Right lobe of liver (tissue), 6 donors: ENCODE data around the gene PRR12. TPM values are rescaled to one million over a fixed set of nuclear protein-coding genes. Genes with fewer than 3 reads are reported as not detected.

Source experiments
- ATAC-seq, 4 donors: fragments of 200-7000 bp; cut with Tn5 transposase; one replicate each; pipeline ENCODE4 v1.9.1; 2020; ENCODE audit warnings: mild to moderate bottlenecking in 4 of 4, moderate library complexity in 4 of 4
- DNase-seq, 3 donors: peaks; one replicate each; pipeline ENCODE4 v3.0.0-alpha.2; 2020
- H3K27ac ChIP-seq, 3 donors: fragments of 200-600 bp; one replicate each; pipeline ENCODE4 v1.8.0; 2022
- H3K27me3 ChIP-seq, 2 donors: fragments of 200-600 bp; one replicate each; pipeline ENCODE4 v1.8.0; 2022
- H3K36me3 ChIP-seq, 4 donors: fragments of 200-600 bp; sonication (generic) in 1 of 4; one replicate each; pipeline versions ENCODE4 v1.5.1 to v1.8.0; 2017 to 2022; ENCODE audit warnings: control low read depth in 1 of 4
- H3K4me1 ChIP-seq, 4 donors: fragments of 200-600 bp; sonication (generic) in 1 of 4; one replicate each; pipeline versions ENCODE4 v1.5.1 to v1.8.0; 2017 to 2022; ENCODE audit warnings: control low read depth in 1 of 4
- H3K4me3 ChIP-seq, 3 donors: fragments of 200-600 bp; one replicate each; pipeline ENCODE4 v1.8.0; 2022
- H3K9me3 ChIP-seq, 4 donors: fragments of 200-600 bp; sonication (generic) in 1 of 4; one replicate each; pipeline versions ENCODE4 v1.5.1 to v1.8.0; 2017 to 2022; ENCODE audit warnings: control low read depth in 1 of 4
- POLR2A ChIP-seq: fragments of 450-650 bp; IDR thresholded peaks from one replicate; pipeline ENCODE4 v1.6.1; 2017; ENCODE audit warnings: antibody characterized with exemption, mild to moderate bottlenecking
- WGBS: methylation state at CpG from one replicate; pipeline ENCODE4 v1.1.6; 2018; ENCODE audit warnings: low coverage, low lambda C conversion rate; ENCODE audit not compliant: insufficient coverage; ENCODE audit errors: missing lambda C conversion rate; 5-methylcytosine and 5-hydroxymethylcytosine counted together
- intact Hi-C, 2 donors: fragments of 100-400 bp; cut with DNase I; formaldehyde crosslinking; loops; one replicate each; pipeline versions ENCODE4 v1.11.2 to v1.14.1; 2022
- total RNA-seq, 6 experiments: library from RNA; depleted of rRNA in 2 of 6; stranded (reverse); fragments of >200 nt in 2 of 6; fragmentation: NEBNext Ultra II Directional in 3 of 6; extraction: Animal tissue kit (Norgen Biotek cat#: 25700) in 3 of 6; gene quantifications; one replicate each; pipeline versions ENCODE4 v1.1.0 to v1.2.4, GENCODE V29; 2016 to 2023
- TF ChIP-seq, protein P1 (sequence below), 4 donors: fragments of 200-600 bp in 3 of 4; fragments of 450-650 bp in 1 of 4; IDR thresholded peaks; one replicate each; pipeline versions ENCODE4 v1.5.1 to v1.8.0; 2016 to 2022; ENCODE audit warnings: antibody characterized with exemption in 4 of 4, mild to moderate bottlenecking in 2 of 4
- donor health status: DM: no; HTN: yes; CAD: no.
- donor health status: DM: no; HTN: no; CAD: no.
- donor health status: DM: no; HTN: no; CAD: no.
- donor health status: DM: no; HTN: yes; CAD: no.
- donor health status: DM: no; HTN: yes; CAD: no.

PRR12 gene
- total RNA-seq, 6 experiments from 2014 or later, result 4.0 to 8.5 (median 5.5) TPM

DNA sequence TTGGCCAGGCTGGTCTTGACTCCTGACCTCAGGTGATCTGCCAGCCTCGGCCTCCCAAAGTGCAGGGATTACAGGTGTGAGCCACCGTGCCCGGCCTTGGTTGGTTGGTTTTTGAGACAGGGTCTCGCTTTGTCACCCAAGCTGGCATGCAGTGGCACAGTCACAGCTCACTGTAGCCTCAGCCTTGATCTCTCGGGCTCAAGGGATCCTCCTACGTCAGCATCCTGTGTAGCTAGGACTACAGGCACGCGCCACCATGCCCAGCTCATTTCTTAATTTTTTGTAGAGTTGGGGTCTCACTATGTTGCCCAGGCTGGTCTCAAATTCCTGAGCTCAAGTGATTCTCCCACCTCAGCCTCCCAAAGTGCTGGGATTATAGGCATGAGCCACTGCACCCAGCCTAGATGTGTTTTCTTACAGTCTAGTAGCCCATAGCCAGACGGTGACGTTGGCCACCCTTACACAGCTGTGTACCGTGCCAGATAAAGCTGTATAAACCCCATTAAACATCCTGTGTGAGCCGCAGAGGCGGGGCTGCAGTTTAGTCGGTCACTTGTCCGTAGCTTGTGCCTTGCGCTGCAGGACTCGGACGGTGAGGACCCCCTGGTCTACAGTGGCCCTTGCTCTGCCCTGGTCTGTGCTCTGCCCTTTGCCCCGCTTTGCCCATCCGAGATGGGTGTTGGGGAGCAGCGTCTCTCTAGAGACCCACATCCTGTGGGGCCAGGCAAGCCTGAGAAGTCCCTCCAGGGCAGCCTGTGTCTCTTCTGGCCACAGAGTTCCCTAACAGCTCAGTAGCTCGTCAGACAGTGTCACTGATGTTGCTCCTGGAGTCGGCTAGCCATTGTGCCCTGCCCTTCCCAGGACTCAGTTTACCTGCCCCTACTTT is 64.8 kb downstream of the PRR12 start:
- H3K36me3 ChIP-seq, result peaks cover 0 to 72% (median 19%) of the 10 kb centered on the region in 4 donors
- no peaks in the 10 kb centered on the region for H3K27me3 ChIP-seq
- H3K9me3 ChIP-seq, result no peaks in the 10 kb centered on the region
- H3K27ac ChIP-seq, result no peak overlapping the region
- ATAC-seq (no peak), DNase-seq (no peak)
- H3K4me1 ChIP-seq, result no peaks in the 10 kb centered on the region
- TF ChIP-seq, protein P1, sequence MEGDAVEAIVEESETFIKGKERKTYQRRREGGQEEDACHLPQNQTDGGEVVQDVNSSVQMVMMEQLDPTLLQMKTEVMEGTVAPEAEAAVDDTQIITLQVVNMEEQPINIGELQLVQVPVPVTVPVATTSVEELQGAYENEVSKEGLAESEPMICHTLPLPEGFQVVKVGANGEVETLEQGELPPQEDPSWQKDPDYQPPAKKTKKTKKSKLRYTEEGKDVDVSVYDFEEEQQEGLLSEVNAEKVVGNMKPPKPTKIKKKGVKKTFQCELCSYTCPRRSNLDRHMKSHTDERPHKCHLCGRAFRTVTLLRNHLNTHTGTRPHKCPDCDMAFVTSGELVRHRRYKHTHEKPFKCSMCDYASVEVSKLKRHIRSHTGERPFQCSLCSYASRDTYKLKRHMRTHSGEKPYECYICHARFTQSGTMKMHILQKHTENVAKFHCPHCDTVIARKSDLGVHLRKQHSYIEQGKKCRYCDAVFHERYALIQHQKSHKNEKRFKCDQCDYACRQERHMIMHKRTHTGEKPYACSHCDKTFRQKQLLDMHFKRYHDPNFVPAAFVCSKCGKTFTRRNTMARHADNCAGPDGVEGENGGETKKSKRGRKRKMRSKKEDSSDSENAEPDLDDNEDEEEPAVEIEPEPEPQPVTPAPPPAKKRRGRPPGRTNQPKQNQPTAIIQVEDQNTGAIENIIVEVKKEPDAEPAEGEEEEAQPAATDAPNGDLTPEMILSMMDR (IDR thresholded peaks at IDR 0.05), result no peak
- TF ChIP-seq POLR2A, result no peak
- 92% methylated on average over 8 of the region's 23 CpGs for WGBS
- intact Hi-C loops, result no loop called here
- no peak overlapping the region for H3K4me3 ChIP-seq

DNA sequence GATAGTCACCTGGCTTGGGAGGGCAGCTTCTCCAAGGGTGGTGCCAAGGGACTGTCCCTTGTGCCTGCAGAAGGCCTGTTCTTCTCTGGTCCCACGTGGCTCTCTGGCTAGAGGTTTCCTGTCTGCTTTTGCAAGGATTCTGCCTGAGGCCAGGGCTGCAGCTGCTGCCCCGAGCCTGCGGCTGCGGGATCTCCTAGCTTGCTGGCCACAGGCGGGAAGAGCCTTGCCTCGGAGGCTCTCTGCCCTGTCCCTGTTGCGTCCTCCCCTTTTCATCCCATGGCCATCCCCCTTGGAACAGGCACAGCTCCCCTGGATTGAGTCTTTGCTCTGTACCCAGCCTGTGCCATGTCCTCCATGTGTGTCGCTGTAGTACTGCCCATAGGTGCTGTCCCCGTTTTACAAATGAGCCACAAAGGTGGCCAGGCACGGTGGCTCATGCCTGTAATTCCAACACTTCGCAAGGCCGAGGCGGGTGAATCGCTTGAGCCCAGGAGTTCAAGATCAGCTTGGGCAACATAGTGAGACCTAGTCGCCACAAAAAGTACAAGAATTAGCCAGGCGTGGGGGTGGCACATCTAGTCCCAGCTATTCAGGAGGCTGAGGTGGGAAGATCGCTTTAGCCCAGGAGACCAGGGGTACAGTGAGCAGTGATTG is 65.6 kb downstream of the PRR12 start:
- Histone ChIP-seq H3K27ac (no peak overlapping the region), H3K9me3 (no peaks in the 10 kb centered on the region), H3K36me3 (peaks cover 0 to 74% (median 16%) of the 10 kb centered on the region in 4 donors), H3K27me3 (no peaks in the 10 kb centered on the region), H3K4me1 (no peaks in the 10 kb centered on the region), H3K4me3 (no peak overlapping the region)
- intact Hi-C loops, result no loop called here
- 96% methylated on average over 7 of the region's 17 CpGs for WGBS
- ATAC-seq (no peak), DNase-seq (no peak)
- no peak for TF ChIP-seq POLR2A
- TF ChIP-seq, protein P1 (IDR thresholded peaks at IDR 0.05), result no peak

DNA sequence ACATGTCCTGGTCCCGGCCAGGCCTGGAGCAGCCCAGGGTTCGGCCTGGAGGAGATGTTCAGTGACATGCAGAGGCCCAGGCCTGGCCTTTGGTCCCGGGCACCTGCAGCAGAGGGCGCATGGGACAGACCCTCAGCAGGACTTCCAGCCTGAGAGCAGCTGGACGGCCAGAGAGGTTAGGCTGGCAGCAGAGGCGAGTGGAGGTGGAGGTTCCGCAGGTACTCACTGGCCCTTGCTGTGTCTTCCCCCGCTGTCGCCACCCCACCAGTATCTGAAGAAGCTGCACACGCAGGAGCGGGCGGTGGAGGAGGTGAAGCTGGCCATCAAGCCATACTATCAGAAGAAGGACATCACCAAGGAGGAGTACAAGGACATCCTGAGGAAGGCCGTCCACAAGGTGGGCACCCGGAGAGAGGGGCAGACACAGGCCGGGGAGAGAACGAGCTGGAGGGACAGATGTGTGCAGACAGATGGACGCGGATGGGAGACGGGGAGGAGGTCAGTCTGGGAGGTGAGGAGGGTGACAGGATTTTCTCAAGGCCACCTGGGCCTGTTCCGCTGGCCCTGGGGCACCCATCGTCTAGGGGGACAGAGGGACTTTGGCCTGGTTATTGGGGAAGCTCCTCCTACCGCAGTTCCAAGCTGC is 66.6 kb downstream of the PRR12 start:
- Histone ChIP-seq H3K4me3 (no peak overlapping the region), H3K36me3 (peaks cover 0 to 72% (median 19%) of the 10 kb centered on the region in 4 donors), H3K9me3 (no peaks in the 10 kb centered on the region), H3K4me1 (no peaks in the 10 kb centered on the region), H3K27me3 (no peaks in the 10 kb centered on the region), H3K27ac (no peak overlapping the region)
- no peak for TF ChIP-seq POLR2A
- TF ChIP-seq, protein P1 (IDR thresholded peaks at IDR 0.05), result no peak
- intact Hi-C loops, result no loop called here
- ATAC-seq (no peak), DNase-seq (no peak)
- 92% methylated on average over 10 of the region's 22 CpGs for WGBS

DNA sequence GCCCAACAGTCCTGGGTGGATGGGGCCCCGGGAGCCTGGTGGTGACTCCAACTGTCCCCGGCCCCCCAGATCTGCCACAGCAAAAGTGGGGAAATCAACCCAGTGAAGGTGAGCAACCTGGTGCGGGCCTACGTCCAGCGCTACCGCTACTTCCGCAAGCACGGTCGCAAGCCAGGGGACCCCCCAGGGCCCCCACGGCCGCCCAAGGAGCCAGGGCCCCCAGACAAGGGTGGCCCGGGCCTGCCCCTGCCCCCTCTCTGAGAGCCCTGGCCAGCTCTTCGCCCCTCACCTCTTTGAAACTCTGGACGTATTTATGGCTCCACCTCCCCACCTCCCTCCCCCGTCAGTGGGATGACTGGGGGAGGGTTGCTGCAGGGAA is 67.1 kb downstream of the PRR12 start:
- H3K9me3 ChIP-seq, result no peaks in the 10 kb centered on the region
- intact Hi-C loops, result no loop called here
- no peaks in the 10 kb centered on the region for H3K4me1 ChIP-seq
- ATAC-seq (no peak), DNase-seq (no peak)
- 74% methylated on average over 4 of the region's 15 CpGs for WGBS
- no peak overlapping the region for H3K4me3 ChIP-seq
- TF ChIP-seq, protein P1 (IDR thresholded peaks at IDR 0.05), result no peak
- no peak for TF ChIP-seq POLR2A
- H3K27me3 ChIP-seq, result no peaks in the 10 kb centered on the region
- no peak overlapping the region for H3K27ac ChIP-seq
- peaks cover 0 to 67% (median 18%) of the 10 kb centered on the region in 4 donors for H3K36me3 ChIP-seq
